Nephron progenitor cell (in vitro differentiated cells): ENCODE measurements around the gene NOC2L.
"Not testable (repeated sequence)": the region's sequence is repeated elsewhere in the genome, so short reads cannot be mapped to it uniquely, and the experiment has no call there.

Experiments
- DNase-seq: peaks from one replicate; pipeline ENCODE4 v3.0.0; 2021
- H3K27ac Mint-ChIP-seq: 2 replicates; pipeline ENCODE4 v1.8.0; 2021; ENCODE audit warnings: mild to moderate bottlenecking, moderate library complexity, mixed read lengths
- H3K27me3 Mint-ChIP-seq: 2 replicates; pipeline ENCODE4 v1.8.0; 2021; ENCODE audit warnings: mild to moderate bottlenecking, low read depth, mixed read lengths; ENCODE audit not compliant: poor library complexity
- H3K36me3 Mint-ChIP-seq: 2 replicates; pipeline ENCODE4 v1.8.0; 2021; ENCODE audit warnings: low read depth, mixed read lengths
- H3K4me1 Mint-ChIP-seq: 2 replicates; pipeline ENCODE4 v1.8.0; 2021; ENCODE audit warnings: mixed read lengths
- H3K4me3 Mint-ChIP-seq: 2 replicates; pipeline ENCODE4 v1.8.0; 2021; ENCODE audit warnings: mild to moderate bottlenecking, moderate library complexity, mixed read lengths
- H3K9me3 Mint-ChIP-seq: 2 replicates; pipeline ENCODE4 v1.8.0; 2021; ENCODE audit warnings: mild to moderate bottlenecking, moderate library complexity, mixed read lengths
- TF ChIP-seq, protein P1 (sequence below): fragments of 200-600 bp; sonication (generic); IDR thresholded peaks from 2 replicates; pipeline ENCODE4 v1.5.0; 2021; ENCODE audit warnings: antibody characterized with exemption

The NOC2L gene

DNA sequence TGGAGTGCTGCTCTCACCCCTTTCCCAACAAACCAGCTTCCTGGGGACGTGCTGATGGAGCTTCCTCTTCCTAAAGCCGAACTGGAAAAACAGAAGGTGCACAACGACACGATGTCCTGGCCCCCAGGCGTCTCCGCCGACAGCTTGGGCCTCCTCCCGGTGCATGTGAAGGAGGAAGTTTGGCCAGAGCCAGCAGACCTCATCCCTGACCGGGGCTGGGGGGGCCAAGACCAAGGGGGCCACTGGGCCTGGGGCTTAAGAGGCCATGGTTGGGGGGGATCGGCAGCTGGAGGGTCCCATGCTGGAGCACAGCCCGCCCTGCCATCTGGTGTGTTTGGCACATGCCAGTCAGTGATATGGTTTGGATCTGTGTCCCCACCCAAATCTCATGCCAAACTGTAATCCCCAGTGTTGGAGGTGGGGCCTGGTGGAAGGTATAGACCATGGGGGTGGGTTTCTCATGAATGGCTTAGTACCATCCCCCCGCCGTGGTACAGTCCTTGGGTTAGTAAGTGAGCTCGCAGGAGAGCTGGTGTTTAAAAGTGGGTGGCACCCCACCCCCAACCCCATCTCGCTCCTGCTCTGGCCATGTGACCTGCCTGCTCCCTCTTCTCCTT is 34.4 kb upstream of the NOC2L start:
- peaks cover 63% of the 10 kb centered on the region for H3K27me3 Mint-ChIP-seq
- H3K36me3 Mint-ChIP-seq = peaks cover 23% of the 10 kb centered on the region
- DNase-seq = no peak

DNA sequence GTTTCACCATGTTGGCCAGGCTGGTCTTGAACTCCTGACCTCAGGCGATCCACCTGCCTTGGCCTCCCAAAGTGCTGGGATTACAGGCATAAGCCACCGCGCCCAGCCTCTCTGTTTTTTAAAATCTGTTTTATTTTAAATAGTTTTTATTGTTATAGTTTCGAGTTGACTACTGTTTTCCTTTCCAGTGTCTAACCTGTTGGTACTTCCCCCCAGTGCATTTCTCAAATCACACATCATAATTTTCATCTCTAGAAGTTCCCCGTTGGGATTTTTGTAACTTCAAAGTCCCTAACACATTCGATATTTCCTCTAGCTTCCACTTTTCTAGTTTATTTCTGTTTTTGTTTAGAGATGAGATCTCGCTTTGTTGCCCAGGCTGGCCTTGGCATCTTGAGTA is 33.3 kb upstream of the NOC2L start:
- H3K4me3 Mint-ChIP-seq = no peak overlapping the region
- H3K27me3 Mint-ChIP-seq = peaks cover 68% of the 10 kb centered on the region
- H3K9me3 Mint-ChIP-seq = peaks cover 63% of the 10 kb centered on the region

More for the DNA sequence above, 34.4 kb upstream of the NOC2L start:
- peaks cover 14% of the 10 kb centered on the region for H3K4me1 Mint-ChIP-seq
- H3K9me3 Mint-ChIP-seq = peaks cover 53% of the 10 kb centered on the region
- TF ChIP-seq, protein P1, sequence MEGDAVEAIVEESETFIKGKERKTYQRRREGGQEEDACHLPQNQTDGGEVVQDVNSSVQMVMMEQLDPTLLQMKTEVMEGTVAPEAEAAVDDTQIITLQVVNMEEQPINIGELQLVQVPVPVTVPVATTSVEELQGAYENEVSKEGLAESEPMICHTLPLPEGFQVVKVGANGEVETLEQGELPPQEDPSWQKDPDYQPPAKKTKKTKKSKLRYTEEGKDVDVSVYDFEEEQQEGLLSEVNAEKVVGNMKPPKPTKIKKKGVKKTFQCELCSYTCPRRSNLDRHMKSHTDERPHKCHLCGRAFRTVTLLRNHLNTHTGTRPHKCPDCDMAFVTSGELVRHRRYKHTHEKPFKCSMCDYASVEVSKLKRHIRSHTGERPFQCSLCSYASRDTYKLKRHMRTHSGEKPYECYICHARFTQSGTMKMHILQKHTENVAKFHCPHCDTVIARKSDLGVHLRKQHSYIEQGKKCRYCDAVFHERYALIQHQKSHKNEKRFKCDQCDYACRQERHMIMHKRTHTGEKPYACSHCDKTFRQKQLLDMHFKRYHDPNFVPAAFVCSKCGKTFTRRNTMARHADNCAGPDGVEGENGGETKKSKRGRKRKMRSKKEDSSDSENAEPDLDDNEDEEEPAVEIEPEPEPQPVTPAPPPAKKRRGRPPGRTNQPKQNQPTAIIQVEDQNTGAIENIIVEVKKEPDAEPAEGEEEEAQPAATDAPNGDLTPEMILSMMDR = no peak
- H3K27ac Mint-ChIP-seq = no peak overlapping the region
- no peak overlapping the region for H3K4me3 Mint-ChIP-seq

DNA sequence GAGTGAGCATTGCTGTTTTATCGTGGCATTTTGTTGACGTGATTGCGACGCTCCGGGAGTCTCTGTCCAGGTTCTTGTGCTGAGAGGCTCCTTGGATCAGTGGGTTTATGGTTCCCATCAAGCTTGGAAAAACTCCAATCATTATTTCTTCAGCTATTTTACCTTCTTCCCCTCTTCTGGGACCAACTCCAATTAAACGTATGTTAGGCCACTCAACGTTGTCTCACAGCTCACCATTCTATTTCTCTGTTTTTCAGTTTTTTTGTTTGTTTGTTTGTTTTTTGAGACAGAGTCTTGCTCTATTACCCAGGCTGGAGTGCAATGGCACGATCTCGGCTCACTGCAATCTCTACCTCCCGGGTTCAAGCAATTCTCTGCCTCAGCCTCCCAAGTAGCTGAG is 32.8 kb upstream of the NOC2L start:
- H3K4me1 Mint-ChIP-seq = peaks cover 7% of the 10 kb centered on the region
- H3K27me3 Mint-ChIP-seq = peaks cover 64% of the 10 kb centered on the region
- TF ChIP-seq, protein P1 = no peak
- H3K9me3 Mint-ChIP-seq = peaks cover 63% of the 10 kb centered on the region
- DNase-seq = no peak
- peaks cover 29% of the 10 kb centered on the region for H3K36me3 Mint-ChIP-seq
- no peak overlapping the region for H3K27ac Mint-ChIP-seq
- no peak overlapping the region for H3K4me3 Mint-ChIP-seq

More for the DNA sequence above, 33.3 kb upstream of the NOC2L start:
- no peak for DNase-seq
- Mint-ChIP-seq H3K36me3 (peaks cover 29% of the 10 kb centered on the region), H3K4me1 (peaks cover 12% of the 10 kb centered on the region), H3K27ac (no peak overlapping the region)
- TF ChIP-seq, protein P1 = no peak

DNA sequence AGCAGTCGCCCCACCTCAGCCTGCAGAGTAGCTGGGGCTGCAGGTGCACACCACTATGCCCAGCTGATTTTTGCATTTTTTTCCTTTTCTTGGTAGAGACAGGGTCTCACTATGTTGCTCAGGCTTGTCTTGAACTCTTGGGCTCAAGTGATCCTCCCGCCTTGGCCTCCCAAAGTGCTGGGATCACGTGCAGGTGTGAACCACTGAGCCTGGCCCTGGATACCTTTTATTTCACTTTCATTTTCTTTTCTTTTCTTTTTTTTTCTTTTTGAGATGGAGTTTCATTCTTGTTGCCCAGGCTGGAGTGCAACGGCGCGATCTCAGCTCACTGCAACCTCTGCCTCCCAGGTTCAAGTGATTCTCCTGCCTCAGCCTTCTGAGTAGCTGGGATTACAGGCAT is 32.2 kb upstream of the NOC2L start:
- H3K27ac Mint-ChIP-seq, DNase-seq, H3K4me3 Mint-ChIP-seq, H3K4me1 Mint-ChIP-seq: not testable (repeated sequence)
- Mint-ChIP-seq H3K27me3 (peaks cover 66% of the 10 kb centered on the region), H3K36me3 (peaks cover 29% of the 10 kb centered on the region), H3K9me3 (peaks cover 63% of the 10 kb centered on the region)

DNA sequence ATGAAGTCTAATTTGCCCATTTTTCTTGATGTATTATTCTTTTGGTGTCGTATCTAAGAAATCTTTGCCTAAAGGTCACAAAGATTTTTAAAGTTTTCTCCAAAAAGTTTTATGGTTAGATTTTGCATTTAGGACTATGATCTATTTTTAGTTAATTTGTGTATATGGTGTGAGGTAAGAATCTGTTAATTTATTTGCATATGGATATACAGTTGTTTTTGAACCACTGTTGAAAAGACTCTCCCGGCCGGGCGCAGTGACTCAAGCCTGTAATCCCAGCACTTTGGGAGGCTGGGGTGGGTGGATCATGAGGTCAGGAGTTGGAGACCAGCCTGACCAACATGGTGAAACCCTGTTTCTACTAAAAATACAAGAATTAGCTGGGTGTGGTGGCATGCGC is 29.0 kb upstream of the NOC2L start:
- DNase-seq, H3K4me3 Mint-ChIP-seq, H3K4me1 Mint-ChIP-seq, H3K27ac Mint-ChIP-seq: not testable (repeated sequence)
- Mint-ChIP-seq H3K36me3 (peaks cover 28% of the 10 kb centered on the region), H3K9me3 (peaks cover 55% of the 10 kb centered on the region), H3K27me3 (peaks cover 82% of the 10 kb centered on the region)

DNA sequence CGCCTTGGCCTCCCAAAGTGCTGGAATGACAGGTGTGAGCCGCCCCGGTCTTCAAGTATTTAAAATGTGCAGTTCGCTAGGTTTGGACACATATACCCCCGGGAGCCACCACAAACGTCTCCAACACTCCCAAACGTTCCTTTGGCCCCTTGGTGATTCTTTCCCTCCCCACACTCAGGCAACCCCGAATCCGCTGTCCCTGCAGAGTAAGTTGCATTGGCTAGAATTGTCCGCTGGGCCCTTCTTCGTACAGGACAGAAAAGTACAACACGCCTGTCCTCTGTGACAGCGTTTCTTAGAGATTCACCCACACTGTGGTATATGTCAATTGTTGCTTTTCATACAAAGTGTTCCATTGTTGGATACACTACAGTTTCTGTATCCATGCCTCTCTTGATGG is 26.1 kb upstream of the NOC2L start:
- Mint-ChIP-seq H3K36me3 (peaks cover 14% of the 10 kb centered on the region), H3K27ac (no peak overlapping the region), H3K4me1 (peaks cover 5% of the 10 kb centered on the region), H3K27me3 (peaks cover 77% of the 10 kb centered on the region), H3K9me3 (peaks cover 27% of the 10 kb centered on the region), H3K4me3 (no peak overlapping the region)
- TF ChIP-seq, protein P1 = no peak
- DNase-seq = no peak

DNA sequence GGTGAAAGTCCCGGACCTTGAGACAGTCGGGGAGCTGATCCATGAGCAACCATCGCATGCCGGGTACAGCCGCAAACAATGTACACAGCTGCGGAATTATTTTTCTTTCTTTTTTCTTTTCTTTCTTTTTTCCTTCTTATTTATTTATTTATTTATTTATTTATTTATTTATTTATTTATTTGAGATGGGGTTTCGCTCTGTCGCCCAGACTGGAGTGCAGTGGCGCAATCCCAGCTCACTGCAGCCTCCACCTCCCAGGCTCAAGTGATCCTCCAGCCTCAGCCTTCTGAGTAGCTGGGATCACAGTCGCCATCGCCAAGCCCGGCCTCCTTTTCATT is 25.4 kb upstream of the NOC2L start:
- TF ChIP-seq, protein P1 = peak; percentile 39
- H3K36me3 Mint-ChIP-seq = peaks cover 14% of the 10 kb centered on the region
- peaks cover 5% of the 10 kb centered on the region for H3K4me1 Mint-ChIP-seq
- DNase-seq = no peak
- H3K27me3 Mint-ChIP-seq = peaks cover 70% of the 10 kb centered on the region
- H3K4me3 Mint-ChIP-seq = no peak overlapping the region
- peaks cover 20% of the 10 kb centered on the region for H3K9me3 Mint-ChIP-seq
- H3K27ac Mint-ChIP-seq = no peak overlapping the region
